Measurements from ENCODE around the gene MAP2.

Gene MAP2

GRCh38 chr2:209663656-209664055 lies 239.8 kb downstream of the MAP2 start:
- no peak for FAIRE-seq

- no peak for FAIRE-seq
These were observed 242.4 kb downstream of the MAP2 start for GRCh38 chr2:209666296-209666695.

- FAIRE-seq: no peak
These were observed 247.3 kb downstream of the MAP2 start for GRCh38 chr2:209671020-209671680.

- no peak for FAIRE-seq
These were observed 250.0 kb downstream of the MAP2 start for GRCh38 chr2:209673811-209674210.

- FAIRE-seq: no peak
These were observed 256.7 kb downstream of the MAP2 start for GRCh38 chr2:209680596-209680995.

GRCh38 chr2:209681201-209681735 lies 257.4 kb downstream of the MAP2 start:
- no peak for FAIRE-seq

- FAIRE-seq: no peak
These were observed 258.8 kb downstream of the MAP2 start for GRCh38 chr2:209682646-209683045.

- no peak for FAIRE-seq
These were observed 261.5 kb downstream of the MAP2 start for GRCh38 chr2:209685340-209685739.

- no peak for FAIRE-seq
These were observed 262.1 kb downstream of the MAP2 start for GRCh38 chr2:209685963-209686362.

GRCh38 chr2:209686448-209686847 lies 262.6 kb downstream of the MAP2 start:
- no peak for FAIRE-seq

GRCh38 chr2:209687323-209687969 lies 263.6 kb downstream of the MAP2 start:
- FAIRE-seq: no peak

GRCh38 chr2:209688385-209688784 lies 264.5 kb downstream of the MAP2 start:
- FAIRE-seq: no peak

GRCh38 chr2:209690029-209690754 lies 266.3 kb downstream of the MAP2 start:
- FAIRE-seq: no peak

- no peak for FAIRE-seq
These were observed 270.9 kb downstream of the MAP2 start for GRCh38 chr2:209694748-209695147.

- FAIRE-seq: no peak
These were observed 273.2 kb downstream of the MAP2 start for GRCh38 chr2:209696836-209697711.

- no peak for FAIRE-seq
These were observed 278.9 kb downstream of the MAP2 start for GRCh38 chr2:209702775-209703174.

GRCh38 chr2:209713219-209713618 lies 289.4 kb downstream of the MAP2 start:
- no peak for FAIRE-seq

GRCh38 chr2:209719034-209719433 lies 295.2 kb downstream of the MAP2 start:
- no peak for FAIRE-seq

GRCh38 chr2:209721497-209721896 lies 297.6 kb downstream of the MAP2 start:
- FAIRE-seq: no peak

GRCh38 chr2:209726311-209726710 lies 302.5 kb downstream of the MAP2 start:
- no peak for FAIRE-seq

GRCh38 chr2:209727077-209727476 lies 303.2 kb downstream of the MAP2 start:
- FAIRE-seq: no peak

- no peak for FAIRE-seq
These were observed 311.0 kb downstream of the MAP2 start for GRCh38 chr2:209734805-209735204.

GRCh38 chr2:209741953-209742352 lies 318.1 kb downstream of the MAP2 start:
- no peak for FAIRE-seq

All from A204.1 (cell line).